IMR-90 (cell line): Measurements from ENCODE around the gene KLK8. TPM values are rescaled to one million over a fixed set of nuclear protein-coding genes. Genes with fewer than 3 reads are reported as not detected.

Experiments used
- ATAC-seq: fragments of 200-7000 bp; cut with Tn5 transposase; 2 replicates; pipeline ENCODE4 v1.9.1; 2020; ENCODE audit warnings: low read depth, mild to moderate bottlenecking, moderate library complexity
- BruUV-seq: library from RNA; stranded (reverse); fragments of 400-500 nt; replicated peaks from 2 replicates; lab custom pipeline; 2021; lab: Mats Ljungman, UMichigan
- CTCF ChIA-PET: fragments of 300-600 bp; formaldehyde crosslinking; extraction: SDS; loops from one replicate; lab custom pipeline; 2021; ENCODE audit warnings: antibody characterized with exemption; lab: Yijun Ruan, JAX
- POLR2A ChIA-PET: fragments of 300-600 bp; sonication (Branson Sonifier 250); formaldehyde crosslinking; loops from one replicate; lab custom pipeline; 2022; ENCODE audit warnings: antibody characterized with exemption; ENCODE audit not compliant: unreplicated experiment; lab: Charles Lee
- DNase-seq: peaks from one replicate; pipeline ENCODE4 v3.0.0; 2013
- H2AFZ ChIP-seq: replicated peaks from 2 replicates; pipeline ENCODE3; 2013; ENCODE audit warnings: low read length, mild to moderate bottlenecking; ENCODE audit not compliant: poor library complexity
- H2AK5ac ChIP-seq: 2 replicates; pipeline ENCODE4 v1.6.1; 2013; ENCODE audit warnings: low read depth, low read length, inconsistent platforms
- H2AK9ac ChIP-seq: replicated peaks from 2 replicates; pipeline ENCODE3; 2013; ENCODE audit warnings: mild to moderate bottlenecking, low read depth, low read length, moderate library complexity; ENCODE audit not compliant: poor library complexity
- H2BK120ac ChIP-seq: 2 replicates; pipeline ENCODE4 v1.6.1; 2013; ENCODE audit warnings: low read depth, low read length, inconsistent platforms
- H2BK15ac ChIP-seq: 3 replicates; pipeline ENCODE4 v1.6.1; 2013; ENCODE audit warnings: low read depth, low read length, inconsistent platforms
- H2BK20ac ChIP-seq: 2 replicates; pipeline ENCODE4 v1.6.1; 2013; ENCODE audit warnings: low read depth, mild to moderate bottlenecking, inconsistent platforms, low read length, moderate library complexity
- H2BK5ac ChIP-seq: 2 replicates; pipeline ENCODE4 v1.6.1; 2013; ENCODE audit warnings: mild to moderate bottlenecking, low read depth, low read length, inconsistent platforms; ENCODE audit not compliant: poor library complexity, severe bottlenecking
- H3K14ac ChIP-seq: replicated peaks from 2 replicates; pipeline ENCODE4 v1.6.1; 2013; ENCODE audit warnings: low read depth, low read length, inconsistent platforms
- H3K18ac ChIP-seq: 2 replicates; pipeline ENCODE4 v1.6.1; 2013; ENCODE audit warnings: low read depth, low read length, control low read depth
- H3K23ac ChIP-seq: 2 replicates; pipeline ENCODE4 v1.6.1; 2013; ENCODE audit warnings: low read depth, low read length, inconsistent platforms
- H3K27ac ChIP-seq: 2 replicates; pipeline ENCODE4 v1.5.1; 2013; ENCODE audit warnings: mild to moderate bottlenecking, control low read depth, low read length; ENCODE audit not compliant: insufficient read depth
- H3K27me3 ChIP-seq: 2 replicates; pipeline ENCODE4 v1.6.1; 2013; ENCODE audit warnings: low read length; ENCODE audit not compliant: control insufficient read depth, insufficient read depth
- H3K36me3 ChIP-seq: 2 replicates; pipeline ENCODE4 v1.6.1; 2013; ENCODE audit warnings: low read length, mixed read lengths; ENCODE audit not compliant: control insufficient read depth, insufficient read depth
- H3K4ac ChIP-seq: 2 replicates; pipeline ENCODE4 v1.6.1; 2013; ENCODE audit warnings: low read depth, low read length, inconsistent platforms
- H3K4me1 ChIP-seq: 2 replicates; pipeline ENCODE4 v1.6.1; 2013; ENCODE audit warnings: low read length, mixed read lengths; ENCODE audit not compliant: control insufficient read depth, insufficient read depth
- H3K4me2 ChIP-seq: 2 replicates; pipeline ENCODE4 v1.6.1; 2013; ENCODE audit warnings: low read depth, mild to moderate bottlenecking, control low read depth, low read length, moderate library complexity
- H3K4me3 ChIP-seq: 2 replicates; pipeline ENCODE4 v1.5.1; 2013; ENCODE audit warnings: low read depth, mild to moderate bottlenecking, control low read depth, low read length, moderate library complexity; ENCODE audit not compliant: insufficient read depth
- H3K56ac ChIP-seq: 2 replicates; pipeline ENCODE4 v1.6.1; 2013; ENCODE audit warnings: low read length, inconsistent platforms; ENCODE audit not compliant: insufficient read depth; ENCODE audit errors: extremely low read depth
- H3K79me1 ChIP-seq, 2 experiments: 2 replicates each; pipeline ENCODE4 v1.6.1; 2013; ENCODE audit warnings: low read length in 2 of 2, inconsistent platforms in 1 of 2, low read depth in 1 of 2
- H3K9ac ChIP-seq: 2 replicates; pipeline ENCODE4 v1.6.1; 2013; ENCODE audit warnings: low read depth, low read length, control low read depth
- H3K9me1 ChIP-seq: 2 replicates; pipeline ENCODE4 v1.6.1; 2013; ENCODE audit warnings: low read length, inconsistent platforms; ENCODE audit not compliant: insufficient read depth
- H3K9me3 ChIP-seq: 2 replicates; pipeline ENCODE4 v1.6.1; 2013; ENCODE audit warnings: low read length; ENCODE audit not compliant: control insufficient read depth, insufficient read depth
- H4K20me1 ChIP-seq: 2 replicates; pipeline ENCODE4 v1.6.1; 2013; ENCODE audit warnings: low read length, inconsistent platforms; ENCODE audit not compliant: insufficient read depth
- H4K5ac ChIP-seq: 2 replicates; pipeline ENCODE4 v1.6.1; 2013; ENCODE audit warnings: mild to moderate bottlenecking, low read depth, low read length, control low read depth
- H4K8ac ChIP-seq, 2 experiments: 2 replicates each; pipeline ENCODE4 v1.6.1; 2013; ENCODE audit warnings: low read depth in 2 of 2, low read length in 2 of 2, control low read depth in 1 of 2, inconsistent platforms in 1 of 2
- H4K91ac ChIP-seq: 2 replicates; pipeline ENCODE4 v1.6.1; 2013; ENCODE audit warnings: low read depth, low read length, inconsistent platforms; ENCODE audit not compliant: insufficient read depth
- CEBPB ChIP-seq: IDR thresholded peaks from 2 replicates; pipeline ENCODE4 v1.6.1; 2012; ENCODE audit warnings: low read depth, low read length, improper control_type of control experiment
- CHD1 ChIP-seq: IDR thresholded peaks from 2 replicates; pipeline ENCODE4 v1.6.1; 2012; ENCODE audit warnings: low read depth, low read length, improper control_type of control experiment
- MAFK ChIP-seq: IDR thresholded peaks from 2 replicates; pipeline ENCODE4 v1.6.1; 2012; ENCODE audit warnings: low read depth, low read length, improper control_type of control experiment
- MAZ ChIP-seq: IDR thresholded peaks from 2 replicates; pipeline ENCODE4 v1.6.1; 2012; ENCODE audit warnings: low read depth, mild to moderate bottlenecking, low read length, improper control_type of control experiment, moderate library complexity, borderline replicate concordance
- USF2 ChIP-seq: fragments of 150-350 bp; IDR thresholded peaks from 2 replicates; pipeline ENCODE4 v1.6.1; 2017; ENCODE audit warnings: mild to moderate bottlenecking, antibody characterized with exemption, low read length, low read depth
- WGBS, 2 experiments: methylation state at CpG; one replicate each; pipeline versions ENCODE4 v1.1.5 to v1.1.7; 2013; ENCODE audit warnings: missing lambda C conversion rate in 2 of 2; ENCODE audit not compliant: insufficient read length in 1 of 2; ENCODE audit errors: extremely low coverage in 2 of 2; 5-methylcytosine and 5-hydroxymethylcytosine counted together
- dilution Hi-C: fragments of 300-500 bp; cut with HindIII; formaldehyde crosslinking; loops from one replicate; pipeline ENCODE4 v1.14.3; 2018; ENCODE audit warnings: low sequenced_read_pairs; ENCODE audit not compliant: unreplicated experiment
- in situ Hi-C: fragments of 300-500 bp; cut with MboI; formaldehyde crosslinking; loops from 3 replicates; pipeline ENCODE4 v1.14.3; 2019; ENCODE audit warnings: low sequenced_read_pairs, inconsistent platforms, mixed read lengths
- intact Hi-C: fragments of 100-400 bp; cut with micrococcal nuclease; formaldehyde crosslinking; loops from 2 replicates; pipeline ENCODE4 v1.10.0; 2022
- polyA plus RNA-seq, 3 experiments: library from polyadenylated mRNA; depleted of rRNA; stranded (reverse); fragments of >200 nt; gene quantifications; 2 replicates each; pipeline ENCODE4 v1.2.3, GENCODE V29; 2012; ENCODE audit warnings: low replicate concordance in 1 of 3
- total RNA-seq: library from RNA; depleted of rRNA; stranded (reverse); fragments of >200 nt; gene quantifications from 2 replicates; pipeline ENCODE4 v1.2.3, GENCODE V29; 2012

Gene KLK8
- total and polyA plus RNA-seq, 2 of the 4 experiments (the other 2 are of a cell fraction), result not detected

- no peaks in the 10 kb centered on the region for H3K4me1 ChIP-seq
- H2BK5ac ChIP-seq, result no peak overlapping the region
- no peaks in the 10 kb centered on the region; the same call in 1 of the 2 replicates for H4K20me1 ChIP-seq
- H3K14ac ChIP-seq, result no peak overlapping the region
- no TSS peak for BruUV-seq
- H3K9me1 ChIP-seq, result no peaks in the 10 kb centered on the region
- H3K27ac ChIP-seq, result no peak overlapping the region
- no peak overlapping the region for H4K5ac ChIP-seq
- H4K91ac ChIP-seq, result no peak overlapping the region
- no peak overlapping the region for H2BK15ac ChIP-seq
- no peaks in the 10 kb centered on the region for H3K27me3 ChIP-seq
- DNase-seq (no peak), ATAC-seq (no peak)
- dilution Hi-C loops (no loop called here), intact Hi-C loops (no loop called here), in situ Hi-C loops (no loop called here)
- H3K4me2 ChIP-seq, result no peak overlapping the region
- WGBS, 2 experiments, result 59% methylated on average over 14 of the region's 42 CpGs; no CpG with 5 or more reads in 1 of the 2 experiments
- H2AFZ ChIP-seq, result peak overlapping the region; percentile 2
- ChIA-PET POLR2A (no interaction called here), CTCF (no interaction called here)
- no peak overlapping the region for H4K8ac ChIP-seq
- peaks cover 10% of the 10 kb centered on the region for H3K9me3 ChIP-seq
- no peak overlapping the region for H3K4me3 ChIP-seq
- H3K56ac ChIP-seq, result no peak overlapping the region
- H3K18ac ChIP-seq, result no peak overlapping the region
- no peaks in the 10 kb centered on the region for H3K79me1 ChIP-seq
- no peak overlapping the region for H2AK5ac ChIP-seq
- no peaks in the 10 kb centered on the region for H3K36me3 ChIP-seq
- no peak overlapping the region for H3K9ac ChIP-seq
- H2AK9ac ChIP-seq, result no peak overlapping the region
- no peak overlapping the region for H3K4ac ChIP-seq
- H2BK120ac ChIP-seq, result no peak overlapping the region
- H2BK20ac ChIP-seq, result no peak overlapping the region
- H3K23ac ChIP-seq, result no peak overlapping the region
- TF ChIP-seq CHD1 (no peak), MAZ (no peak), CEBPB (no peak), MAFK (no peak), USF2 (no peak)
Measured at GRCh38 chr19:51002542-51003311, 1.3 kb upstream of the KLK8 start.
